ENCODE results near the gene KCNJ3.
"Not testable (repeated sequence)": the region's sequence is repeated elsewhere in the genome, so short reads cannot be mapped to it uniquely, and the experiment has no call there.

Gene KCNJ3

GRCh38 chr2:154849482-154849881, 151.0 kb downstream of the KCNJ3 start:
- DNase-seq: no peak

GRCh38 chr2:154850532-154850931, 152.0 kb downstream of the KCNJ3 start:
- DNase-seq: no peak

GRCh38 chr2:154855138-154855537, 156.6 kb downstream of the KCNJ3 start:
- no peak for DNase-seq

DNA sequence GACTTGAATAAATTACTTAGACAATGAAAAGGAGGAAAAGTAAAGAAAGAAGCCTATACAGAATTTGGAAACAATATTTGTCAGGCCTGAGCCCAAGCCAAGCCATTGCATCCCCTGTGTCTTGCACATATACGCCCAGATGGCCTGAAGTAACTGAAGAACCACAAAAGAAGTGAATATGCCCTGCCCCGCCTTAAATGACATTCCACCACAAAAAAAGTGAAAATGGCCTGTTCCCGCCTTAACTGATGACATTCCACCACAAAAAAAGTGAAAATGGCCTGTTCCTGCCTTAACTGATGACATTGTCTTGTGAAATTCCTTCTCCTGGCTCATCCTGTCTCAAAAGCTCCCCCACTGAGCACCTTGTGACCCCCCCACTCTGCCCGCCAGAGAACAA, 168.7 kb downstream of the KCNJ3 start:
- DNase-seq: not testable (repeated sequence)

DNA sequence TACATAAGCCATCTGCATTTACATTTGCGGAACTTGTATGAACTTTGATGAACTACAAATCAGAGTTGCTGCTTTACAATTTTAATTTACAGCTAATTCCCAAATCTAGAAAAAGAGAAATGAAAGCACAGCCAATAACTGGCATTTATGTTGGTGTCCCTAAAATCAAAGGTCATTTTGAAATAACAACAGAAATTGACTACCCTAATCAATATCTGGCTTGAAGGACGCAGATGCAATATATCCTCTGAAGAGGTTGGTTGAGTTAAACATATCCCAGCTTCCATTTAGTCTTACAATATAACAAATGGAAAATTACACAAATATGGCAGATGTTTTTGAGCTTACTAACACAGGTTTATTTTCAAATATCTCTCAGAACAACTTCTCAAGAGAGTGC, 177.5 kb downstream of the KCNJ3 start:
- DNase-seq: no peak

GRCh38 chr2:154882725-154883124, 184.2 kb downstream of the KCNJ3 start:
- DNase-seq: no peak

DNA sequence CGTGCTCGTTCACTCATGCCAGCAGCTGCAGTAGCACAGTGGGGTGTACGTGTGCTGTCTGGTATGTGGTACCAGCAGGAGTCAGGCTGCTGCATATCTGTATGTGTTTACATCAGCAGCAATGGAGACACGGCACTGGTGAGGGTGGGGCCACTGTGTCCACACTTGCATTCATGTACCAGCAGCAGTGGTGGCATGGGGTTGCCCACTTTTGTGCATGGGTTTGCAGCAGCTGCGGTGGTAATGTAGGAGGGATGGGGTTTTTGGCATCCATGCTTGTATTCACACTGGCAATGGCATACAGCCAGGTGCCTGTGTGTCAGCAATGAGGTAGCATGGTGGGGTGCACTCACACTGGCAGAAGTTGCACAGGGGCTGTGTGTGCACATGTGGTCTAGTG, 187.8 kb downstream of the KCNJ3 start:
- no peak for DNase-seq

DNA sequence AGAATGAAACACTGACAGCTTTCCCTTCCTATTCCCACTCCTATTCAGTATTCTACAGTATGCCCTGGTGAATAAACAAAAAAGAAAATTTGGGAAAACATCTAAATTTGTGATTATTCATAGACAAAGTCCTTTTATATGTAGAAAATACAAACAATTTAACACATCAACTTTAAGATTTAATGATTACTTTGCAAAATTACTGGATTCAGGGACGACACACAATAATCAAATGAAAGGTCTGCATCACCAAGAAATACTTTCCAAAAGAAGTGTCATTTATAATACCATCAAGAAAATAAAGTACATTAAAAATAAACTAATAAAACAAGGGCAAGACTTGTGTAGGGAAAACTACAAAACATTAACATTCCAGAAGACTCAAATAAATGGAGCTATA, 199.8 kb downstream of the KCNJ3 start:
- no peak for DNase-seq

GRCh38 chr2:154901063-154901462, 202.6 kb downstream of the KCNJ3 start:
- no peak for DNase-seq

Measured in activated CD8-positive, alpha-beta memory T cell treated with anti-CD3 and anti-CD28 coated beads for 24 hours (primary cell).